Stimulated activated naive CD4-positive, alpha-beta T cell (primary cell): Measurements from ENCODE around the gene ATP2B1.
"Not testable (repeated sequence)": the region's sequence is repeated elsewhere in the genome, so short reads cannot be mapped to it uniquely, and the experiment has no call there.

Source experiments
- DNase-seq, 6 experiments: peaks; one replicate each; lab custom pipeline; 2025; lab: John Stamatoyannopoulos, UW

ATP2B1 gene

GRCh38 chr12:89712706-89713105 is 4.1 kb upstream of the ATP2B1 start:
- no peak for DNase-seq

- no peak for DNase-seq
These were observed 2.5 kb upstream of the ATP2B1 start for GRCh38 chr12:89710873-89711750.

DNA sequence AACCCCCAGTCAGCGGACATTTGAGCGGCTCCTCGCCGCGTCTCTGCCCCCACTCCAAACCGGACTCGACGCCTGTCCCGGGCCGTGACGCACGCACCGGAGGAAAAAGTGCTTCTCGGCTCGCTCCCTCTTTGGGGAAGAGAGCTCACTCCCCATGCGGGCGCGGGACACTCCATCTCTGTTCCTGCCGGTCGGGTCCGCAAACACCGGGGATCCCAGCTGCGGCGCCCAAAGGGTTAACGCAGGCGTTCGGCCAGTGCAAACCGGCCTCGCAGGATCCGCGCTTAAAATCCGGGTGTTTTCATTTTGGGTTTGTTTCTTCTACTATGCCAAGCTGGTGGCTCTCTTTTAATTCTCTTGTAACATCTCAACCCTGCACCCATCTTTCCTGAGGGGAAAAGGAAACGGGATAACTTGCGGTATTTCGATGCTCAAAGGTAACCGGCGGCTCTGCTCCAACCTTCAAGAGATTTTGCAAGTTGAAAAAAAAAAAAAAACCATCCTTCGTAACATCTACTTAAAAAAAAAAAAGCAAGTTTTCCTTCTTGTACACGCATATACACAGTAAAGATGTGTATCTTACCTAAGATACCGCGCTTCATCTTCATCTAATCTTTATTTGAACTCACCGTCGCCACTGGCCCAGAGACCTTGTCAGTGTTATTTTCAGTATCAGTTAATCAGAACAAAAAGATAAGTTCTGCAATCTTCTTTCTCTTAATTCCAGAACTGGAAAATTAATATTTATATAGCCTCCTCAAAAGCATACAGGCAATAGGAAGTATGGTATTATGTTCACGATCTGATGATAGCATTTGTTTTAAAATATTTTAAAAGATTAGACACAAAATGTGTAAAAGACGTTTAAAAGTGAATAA is 1.6 kb upstream of the ATP2B1 start:
- DNase-seq: peak in 4 of 6 experiments; percentile 25 to 62 (median 52)

DNA sequence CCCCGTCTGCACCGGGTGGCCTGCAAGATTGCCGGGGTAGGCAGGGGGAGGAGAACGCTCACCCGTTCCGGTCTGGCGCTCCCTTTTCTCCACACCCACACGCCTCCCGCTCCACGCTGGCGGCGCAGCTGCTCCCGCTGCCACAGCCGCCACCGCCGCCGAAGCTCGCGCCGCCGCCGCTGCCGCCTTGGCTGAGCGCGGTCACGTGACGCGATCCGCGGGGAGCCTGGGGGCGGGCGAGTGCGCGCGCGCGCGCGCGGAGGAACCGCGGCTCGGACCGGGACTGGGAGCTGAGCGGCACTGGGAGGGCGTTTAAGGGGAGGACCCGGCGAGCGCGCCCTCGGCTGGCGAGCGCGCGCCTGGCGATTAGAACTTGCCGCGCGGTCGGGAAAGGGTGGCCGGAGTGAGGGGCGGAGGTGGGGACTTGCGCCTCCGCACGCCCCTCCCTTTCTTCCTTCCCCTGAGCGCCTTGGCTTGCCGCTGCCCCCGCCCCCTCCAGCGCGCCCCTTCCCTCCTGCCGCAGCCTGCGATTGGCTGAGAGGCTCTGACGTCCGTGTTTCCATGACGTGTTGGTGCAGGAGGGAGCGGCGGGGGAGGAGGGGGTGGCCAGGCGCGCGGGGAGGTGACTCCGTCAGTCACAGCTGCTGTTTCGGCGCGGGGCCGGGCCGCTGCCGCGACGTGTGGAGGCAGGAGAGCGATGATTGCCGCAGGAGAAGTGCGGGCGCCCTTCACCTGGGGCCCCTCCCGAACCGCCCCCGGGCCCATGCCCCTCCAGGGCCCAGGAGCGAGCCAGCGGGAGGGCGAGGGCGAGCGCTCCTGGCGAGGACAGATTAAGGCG is 738 bp upstream of the ATP2B1 start:
- DNase-seq: peak; percentile 96 to 99 (median 98)

DNA sequence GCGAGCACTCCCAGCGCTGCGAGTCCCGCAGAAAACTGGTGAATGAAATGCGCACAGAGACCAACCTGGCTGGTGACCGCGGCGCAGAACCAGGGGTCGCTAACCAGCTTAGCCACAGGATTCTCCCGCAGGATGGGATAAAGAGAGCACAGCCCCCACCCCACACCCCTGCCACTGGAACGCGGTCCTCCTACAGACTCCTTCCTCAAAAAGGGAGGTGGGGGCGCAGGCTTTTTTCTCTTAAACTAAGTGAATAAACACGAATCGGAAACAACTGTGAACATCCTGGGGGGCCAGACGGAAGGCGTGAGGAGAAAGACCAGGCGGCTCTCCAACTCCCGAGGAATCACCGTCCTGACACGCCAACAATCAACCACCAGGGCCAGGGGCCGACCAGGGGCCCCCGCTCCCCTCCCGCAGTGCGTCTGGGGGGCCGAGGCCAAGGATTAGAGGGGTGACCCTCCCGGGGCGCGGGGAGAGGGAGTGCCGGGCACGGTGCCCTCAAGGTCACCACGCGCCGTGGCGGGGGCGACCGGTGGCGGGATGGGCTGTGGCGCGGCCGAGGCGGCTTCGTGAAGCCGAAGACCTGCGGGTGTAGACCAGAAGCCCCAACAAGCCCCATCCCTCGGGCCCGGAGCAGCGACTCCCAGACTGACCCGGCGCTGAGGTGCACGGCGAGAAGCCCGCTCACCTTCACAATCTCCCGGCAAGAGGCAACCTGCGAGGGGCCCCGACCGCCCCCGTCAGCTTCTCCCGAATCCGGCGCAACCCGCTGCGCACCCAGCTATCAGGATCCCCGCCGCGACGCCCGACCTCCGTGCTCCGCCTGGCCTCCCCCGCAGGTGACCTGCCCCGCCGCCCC is 704 bp downstream of the ATP2B1 start:
- peak in 5 of 6 experiments; percentile 19 to 68 (median 59) for DNase-seq

- DNase-seq: peak in 1 of 6 experiments; percentile 27
These were observed 1.5 kb downstream of the ATP2B1 start for GRCh38 chr12:89706986-89707702.

DNA sequence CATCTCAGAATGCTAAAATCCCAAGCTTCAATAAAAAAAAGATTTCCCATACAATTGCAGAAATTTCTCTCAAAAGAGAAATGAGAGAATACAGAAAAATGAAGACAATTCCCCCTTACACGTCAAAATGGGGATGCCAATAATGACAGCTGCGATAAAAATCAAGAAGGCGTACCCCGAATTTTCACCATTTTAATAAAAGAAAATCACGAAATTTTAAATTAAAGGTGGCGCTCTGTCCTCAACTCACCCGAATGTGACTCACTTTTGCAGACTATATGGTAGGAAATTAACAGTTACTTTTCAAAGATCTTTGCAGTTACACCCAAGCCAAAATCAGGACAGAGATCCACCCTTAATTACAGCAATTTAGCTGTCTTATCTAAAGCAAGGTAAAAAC is 2.1 kb downstream of the ATP2B1 start:
- DNase-seq: no peak

DNA sequence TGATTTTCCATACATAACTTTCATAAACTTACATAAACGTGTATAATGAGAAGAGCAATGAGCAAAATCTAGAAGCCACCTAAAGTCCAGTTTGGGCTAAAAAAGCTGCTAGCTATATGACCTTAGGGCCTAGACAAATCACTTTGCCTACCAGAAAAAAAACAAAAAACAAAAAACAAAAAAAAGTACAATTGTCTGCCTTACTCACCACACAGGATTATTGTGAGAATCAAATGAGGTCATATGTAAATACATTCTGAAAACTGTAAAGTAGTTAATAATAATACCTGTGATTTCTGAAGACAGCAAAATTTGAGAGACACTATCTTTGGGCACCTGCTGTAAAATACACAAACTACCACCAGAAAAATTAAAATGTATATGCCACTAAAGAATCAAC is 4.2 kb downstream of the ATP2B1 start:
- DNase-seq: no peak

DNA sequence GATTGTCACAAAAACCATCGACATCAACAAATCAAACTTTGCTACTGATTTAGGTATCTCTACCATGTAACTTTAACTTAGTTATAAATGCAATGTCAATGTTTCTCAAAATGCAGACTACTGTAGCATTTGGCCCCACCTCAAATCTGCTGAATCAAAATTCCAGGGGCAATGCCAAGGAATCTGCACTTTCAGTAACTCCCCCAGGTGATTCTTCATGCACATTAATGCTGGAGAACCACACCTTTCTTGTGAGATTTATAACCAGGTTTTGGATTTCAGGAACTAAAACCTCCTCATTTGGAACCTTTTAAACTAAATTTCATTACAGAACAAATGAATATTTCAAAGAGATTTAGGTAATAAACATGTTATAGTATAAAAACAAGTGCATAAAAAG is 4.9 kb downstream of the ATP2B1 start:
- no peak for DNase-seq

DNA sequence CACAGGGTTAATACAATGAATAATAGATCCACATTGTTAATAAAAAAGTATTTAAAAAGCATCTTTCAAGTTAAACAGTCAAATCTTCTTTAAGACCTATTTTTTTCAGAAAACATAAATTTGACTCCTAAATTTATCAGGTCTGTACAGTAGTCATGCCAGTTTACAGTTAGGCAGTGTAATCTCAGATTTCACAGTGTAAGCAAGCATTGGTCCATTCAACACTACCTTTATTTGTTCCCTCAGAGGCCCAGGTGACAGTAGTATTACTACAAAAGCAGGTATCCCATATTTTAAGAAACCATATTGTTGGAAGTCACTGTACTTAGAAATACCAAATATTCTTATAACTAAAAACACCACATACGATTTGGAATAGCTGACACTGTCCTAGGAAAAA is 6.1 kb downstream of the ATP2B1 start:
- DNase-seq: no peak

DNA sequence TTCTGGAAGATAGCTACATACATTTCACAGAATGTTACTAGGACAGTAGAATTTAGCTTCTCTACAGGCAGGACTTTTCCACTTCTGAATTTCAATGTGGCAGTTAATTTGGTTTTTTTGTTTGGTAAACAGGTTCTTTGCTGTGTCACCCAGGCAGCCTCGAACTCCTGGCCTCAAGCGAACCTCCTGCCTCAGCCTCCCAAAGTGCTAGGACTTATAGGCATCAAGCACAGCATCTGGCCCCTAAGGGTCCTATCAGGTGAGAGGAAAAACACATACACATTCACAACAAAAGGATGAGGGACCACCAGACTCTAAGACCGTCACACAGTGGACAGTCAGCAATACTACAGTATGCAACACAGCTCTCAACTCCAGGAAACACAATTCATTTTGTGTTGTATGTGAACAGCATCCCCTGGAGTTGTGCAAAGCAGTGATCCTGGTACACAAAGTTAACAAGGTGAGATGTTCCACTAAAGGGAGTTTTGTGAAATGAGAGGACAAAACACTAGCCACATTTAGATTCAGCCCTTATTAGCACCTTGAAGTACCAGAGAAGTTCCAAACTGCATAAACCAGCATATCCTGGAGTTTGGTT is 6.9 kb downstream of the ATP2B1 start:
- no peak for DNase-seq

DNA sequence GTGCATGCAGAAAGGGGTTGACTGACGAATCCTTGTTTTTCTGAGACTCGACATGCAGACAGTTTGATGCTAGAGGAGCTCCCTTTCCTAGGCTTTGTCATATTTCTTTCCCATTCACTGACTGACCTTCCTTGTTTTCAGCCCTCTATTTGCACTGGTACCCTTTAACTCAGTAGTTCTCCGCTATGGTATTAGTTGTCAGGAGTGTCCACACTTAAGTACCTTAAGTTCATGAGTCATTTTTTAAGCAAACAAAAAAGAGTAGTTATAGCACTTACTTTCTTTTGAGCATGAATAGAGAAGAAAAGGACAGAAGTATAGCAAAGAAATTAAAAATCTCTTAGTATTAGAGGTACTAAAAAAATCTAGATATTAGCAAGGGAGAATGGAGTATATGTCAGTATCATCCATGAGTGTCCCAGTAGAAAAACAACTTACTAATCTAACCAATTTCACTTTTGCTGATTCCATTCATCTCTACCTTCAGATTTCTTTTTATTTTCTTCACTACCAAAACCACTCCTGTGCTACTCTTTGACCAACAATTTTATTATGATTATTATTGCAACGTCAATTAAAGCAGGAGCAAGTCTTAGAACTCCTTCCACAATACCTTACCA is 8.3 kb downstream of the ATP2B1 start:
- no peak for DNase-seq

GRCh38 chr12:89698607-89699006 is 10.0 kb downstream of the ATP2B1 start:
- no peak for DNase-seq

- DNase-seq: not testable (repeated sequence)
These were observed 10.9 kb downstream of the ATP2B1 start for GRCh38 chr12:89697728-89698127.

GRCh38 chr12:89697296-89697695 is 11.3 kb downstream of the ATP2B1 start:
- no peak for DNase-seq

GRCh38 chr12:89695830-89696229 is 12.8 kb downstream of the ATP2B1 start:
- no peak for DNase-seq

- no peak for DNase-seq
These were observed 13.5 kb downstream of the ATP2B1 start for GRCh38 chr12:89695100-89695499.

DNA sequence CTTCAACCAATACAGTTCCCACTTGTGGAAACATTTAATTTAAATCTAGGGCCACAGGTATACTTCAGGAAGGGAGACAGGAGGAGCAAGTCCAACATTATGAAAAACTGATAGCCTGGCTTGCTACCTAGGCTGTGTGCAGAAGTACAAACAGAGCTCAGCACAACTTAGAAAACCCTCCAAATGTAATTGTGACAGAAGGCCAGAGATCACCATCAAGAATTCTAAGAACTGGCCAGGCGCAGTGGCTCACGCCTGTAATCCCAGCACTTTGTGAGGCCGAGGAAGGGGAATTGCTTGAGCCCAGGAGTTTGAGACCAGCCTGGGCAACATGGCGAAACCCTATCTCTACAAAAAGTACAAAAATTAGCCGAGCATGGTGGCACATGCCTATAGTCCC is 14.1 kb downstream of the ATP2B1 start:
- DNase-seq: no peak

DNA sequence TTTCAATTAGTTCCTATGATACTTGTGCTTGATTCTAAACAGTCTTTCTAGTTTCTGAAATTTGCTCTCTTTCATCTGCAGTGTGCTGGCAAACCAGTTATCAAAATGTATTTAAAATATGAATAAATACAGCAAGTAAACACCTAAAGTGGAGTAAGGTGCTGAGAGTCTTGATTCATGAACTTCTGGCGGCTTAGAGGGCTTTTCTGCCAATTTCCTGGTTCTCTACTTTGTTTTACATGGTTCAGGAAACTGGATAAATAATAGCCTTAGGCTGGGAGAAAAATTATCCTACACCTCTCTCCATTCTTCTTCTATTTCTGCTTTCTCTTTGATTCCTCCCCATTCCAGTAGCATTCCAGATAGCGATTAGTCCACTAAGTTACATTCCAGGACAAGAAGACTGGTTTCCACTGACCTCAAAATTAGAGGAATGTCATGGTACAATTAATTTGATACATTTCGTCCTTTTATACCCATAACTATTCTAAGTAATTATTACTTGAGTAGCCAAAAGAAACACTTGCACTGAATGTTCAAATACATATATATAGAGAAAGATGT is 14.9 kb downstream of the ATP2B1 start:
- DNase-seq: no peak
